IMR-90 (cell line): ENCODE measurements around the gene ARPC2.

ENCODE experiments used
- CHD1 ChIP-seq: IDR thresholded peaks from 2 replicates; pipeline ENCODE4 v1.6.1; 2012; ENCODE audit warnings: low read depth, low read length, improper control_type of control experiment
- CTCF ChIP-seq: conservative IDR thresholded peaks from 2 replicates; pipeline ENCODE4 v1.5.1; 2012; ENCODE audit warnings: mild to moderate bottlenecking, low read depth, low read length, improper control_type of control experiment
- MXI1 ChIP-seq: IDR thresholded peaks from 2 replicates; pipeline ENCODE4 v1.6.1; 2012; ENCODE audit warnings: low read depth, mild to moderate bottlenecking, low read length, moderate library complexity, borderline replicate concordance
- POLR2A ChIP-seq: IDR thresholded peaks from 2 replicates; pipeline ENCODE4 v1.6.1; 2012; ENCODE audit warnings: mild to moderate bottlenecking, low read depth, low read length
- RFX5 ChIP-seq: IDR thresholded peaks from 2 replicates; pipeline ENCODE4 v1.8.0; 2012; ENCODE audit warnings: low read depth, mild to moderate bottlenecking, low read length, moderate library complexity

GRCh38 chr2:218296200-218296599, 79.2 kb downstream of the ARPC2 start:
- no peak for TF ChIP-seq RFX5
- no peak for TF ChIP-seq CHD1
- TF ChIP-seq CTCF, result no peak
- no peak for TF ChIP-seq POLR2A
- TF ChIP-seq MXI1, result no peak
